Measurements from ENCODE around the gene GRM1. TPM values are rescaled to one million over a fixed set of nuclear protein-coding genes. Genes with fewer than 3 reads are reported as not detected.

The GRM1 gene
- total RNA-seq, 6 experiments from 2014 or later, result 0.07 TPM; not detected in 5

DNA sequence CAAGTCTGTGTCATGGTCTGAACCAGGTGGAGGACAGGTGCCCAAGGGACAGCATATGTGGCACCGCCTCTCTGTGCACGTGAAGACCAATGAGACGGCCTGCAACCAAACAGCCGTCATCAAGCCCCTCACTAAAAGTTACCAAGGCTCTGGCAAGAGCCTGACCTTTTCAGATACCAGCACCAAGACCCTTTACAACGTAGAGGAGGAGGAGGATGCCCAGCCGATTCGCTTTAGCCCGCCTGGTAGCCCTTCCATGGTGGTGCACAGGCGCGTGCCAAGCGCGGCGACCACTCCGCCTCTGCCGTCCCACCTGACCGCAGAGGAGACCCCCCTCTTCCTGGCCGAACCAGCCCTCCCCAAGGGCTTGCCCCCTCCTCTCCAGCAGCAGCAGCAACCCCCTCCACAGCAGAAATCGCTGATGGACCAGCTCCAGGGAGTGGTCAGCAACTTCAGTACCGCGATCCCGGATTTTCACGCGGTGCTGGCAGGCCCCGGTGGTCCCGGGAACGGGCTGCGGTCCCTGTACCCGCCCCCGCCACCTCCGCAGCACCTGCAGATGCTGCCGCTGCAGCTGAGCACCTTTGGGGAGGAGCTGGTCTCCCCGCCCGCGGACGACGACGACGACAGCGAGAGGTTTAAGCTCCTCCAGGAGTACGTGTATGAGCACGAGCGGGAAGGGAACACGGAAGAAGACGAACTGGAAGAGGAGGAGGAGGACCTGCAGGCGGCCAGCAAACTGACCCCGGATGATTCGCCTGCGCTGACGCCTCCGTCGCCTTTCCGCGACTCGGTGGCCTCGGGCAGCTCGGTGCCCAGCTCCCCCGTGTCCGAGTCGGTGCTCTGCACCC, 405.2 kb downstream of the GRM1 start:
- intact Hi-C loops (cut with DNase I), result no loop called here
- DNase-seq, result no peak
- WGBS (ENCODE audit: insufficient coverage, low coverage, low lambda C conversion rate, missing lambda C conversion rate), result 16% methylated on average over 29 of the region's 59 CpGs

GRCh38 chr6:146434732-146435390, 406.0 kb downstream of the GRM1 start:
- H3K9me3 ChIP-seq, result no peaks in the 10 kb centered on the region
- intact Hi-C loops (cut with DNase I), result no loop called here
- DNase-seq (no peak), ATAC-seq (no peak)
- H3K4me1 ChIP-seq, result no peaks in the 10 kb centered on the region
- H3K27me3 ChIP-seq, result no peaks in the 10 kb centered on the region
- no peaks in the 10 kb centered on the region for H3K36me3 ChIP-seq
- 40% methylated on average over 11 of the region's 15 CpGs for WGBS (ENCODE audit: insufficient coverage, low coverage, low lambda C conversion rate, missing lambda C conversion rate)
- TF ChIP-seq, protein P1, sequence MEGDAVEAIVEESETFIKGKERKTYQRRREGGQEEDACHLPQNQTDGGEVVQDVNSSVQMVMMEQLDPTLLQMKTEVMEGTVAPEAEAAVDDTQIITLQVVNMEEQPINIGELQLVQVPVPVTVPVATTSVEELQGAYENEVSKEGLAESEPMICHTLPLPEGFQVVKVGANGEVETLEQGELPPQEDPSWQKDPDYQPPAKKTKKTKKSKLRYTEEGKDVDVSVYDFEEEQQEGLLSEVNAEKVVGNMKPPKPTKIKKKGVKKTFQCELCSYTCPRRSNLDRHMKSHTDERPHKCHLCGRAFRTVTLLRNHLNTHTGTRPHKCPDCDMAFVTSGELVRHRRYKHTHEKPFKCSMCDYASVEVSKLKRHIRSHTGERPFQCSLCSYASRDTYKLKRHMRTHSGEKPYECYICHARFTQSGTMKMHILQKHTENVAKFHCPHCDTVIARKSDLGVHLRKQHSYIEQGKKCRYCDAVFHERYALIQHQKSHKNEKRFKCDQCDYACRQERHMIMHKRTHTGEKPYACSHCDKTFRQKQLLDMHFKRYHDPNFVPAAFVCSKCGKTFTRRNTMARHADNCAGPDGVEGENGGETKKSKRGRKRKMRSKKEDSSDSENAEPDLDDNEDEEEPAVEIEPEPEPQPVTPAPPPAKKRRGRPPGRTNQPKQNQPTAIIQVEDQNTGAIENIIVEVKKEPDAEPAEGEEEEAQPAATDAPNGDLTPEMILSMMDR (IDR thresholded peaks at IDR 0.05), result no peak
- TF ChIP-seq POLR2A (IDR thresholded peaks at IDR 0.05), result no peak
- no peak overlapping the region for H3K27ac ChIP-seq
- H3K4me3 ChIP-seq, result peak overlapping the region in 1 of 3 donors; percentile 24

More for the DNA sequence above, 405.2 kb downstream of the GRM1 start:
- no peaks in the 10 kb centered on the region for H3K27me3 ChIP-seq
- peak; percentile 23 to 43 (median 39) for ATAC-seq
- TF ChIP-seq POLR2A (IDR thresholded peaks at IDR 0.05), result no peak
- TF ChIP-seq, protein P1 (IDR thresholded peaks at IDR 0.05), result no peak
- no peaks in the 10 kb centered on the region for H3K4me1 ChIP-seq
- no peaks in the 10 kb centered on the region for H3K36me3 ChIP-seq
- peak overlapping the region in 1 of 3 donors; percentile 24 for H3K4me3 ChIP-seq
- no peak overlapping the region for H3K27ac ChIP-seq
- H3K9me3 ChIP-seq, result no peaks in the 10 kb centered on the region

DNA sequence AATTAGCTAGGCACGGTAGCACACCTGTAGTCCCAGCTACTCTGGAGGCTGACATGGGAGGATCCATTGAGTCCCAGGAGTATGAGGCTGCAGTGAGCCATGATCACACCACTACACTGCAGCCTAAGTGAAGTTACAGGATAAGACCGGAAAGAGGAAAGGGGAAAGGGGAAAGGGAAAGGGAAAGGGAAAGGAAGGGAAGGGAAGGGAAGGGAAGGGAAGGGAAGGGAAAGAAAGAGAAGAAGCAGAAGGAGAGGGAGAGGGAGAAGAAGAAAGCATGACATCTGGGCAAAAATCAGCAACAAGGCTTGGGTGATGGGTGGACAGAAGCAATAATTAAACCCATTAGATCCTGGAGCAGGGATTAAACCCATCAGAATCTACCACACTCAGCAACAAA, 413.0 kb downstream of the GRM1 start:
- intact Hi-C loops (cut with DNase I), result no loop called here
- ATAC-seq (no peak), DNase-seq (no peak)
- Histone ChIP-seq H3K36me3 (no peaks in the 10 kb centered on the region), H3K27me3 (no peaks in the 10 kb centered on the region), H3K9me3 (no peaks in the 10 kb centered on the region), H3K4me1 (no peaks in the 10 kb centered on the region), H3K27ac (no peak overlapping the region), H3K4me3 (no peak overlapping the region)
- TF ChIP-seq POLR2A (IDR thresholded peaks at IDR 0.05), result no peak
- TF ChIP-seq, protein P1 (IDR thresholded peaks at IDR 0.05), result no peak
- 63% methylated on average over 2 of the region's 2 CpGs for WGBS (ENCODE audit: insufficient coverage, low coverage, low lambda C conversion rate, missing lambda C conversion rate)

DNA sequence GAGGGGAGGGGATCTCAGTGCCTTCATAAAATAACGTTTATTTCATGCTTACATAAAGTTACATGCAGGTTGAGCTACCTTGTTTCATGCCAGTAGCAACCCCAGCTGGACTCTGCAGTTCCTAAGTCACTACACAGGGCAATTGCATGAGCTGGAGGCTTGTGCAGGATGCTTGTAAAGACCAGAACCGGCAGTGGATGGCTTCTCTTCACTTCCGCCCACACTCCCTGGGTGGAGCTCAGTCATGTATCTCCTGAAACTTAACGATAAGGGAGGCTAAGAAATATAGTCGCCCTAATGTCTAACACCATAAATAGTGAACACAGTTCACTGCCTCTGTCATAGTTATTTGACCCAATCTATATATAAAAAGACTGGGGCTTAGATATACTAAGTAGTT, 415.3 kb downstream of the GRM1 start:
- intact Hi-C loops (cut with DNase I), result no loop called here
- Histone ChIP-seq H3K27me3 (no peaks in the 10 kb centered on the region), H3K36me3 (no peaks in the 10 kb centered on the region), H3K4me3 (no peak overlapping the region), H3K9me3 (no peaks in the 10 kb centered on the region), H3K27ac (no peak overlapping the region), H3K4me1 (no peaks in the 10 kb centered on the region)
- WGBS (ENCODE audit: insufficient coverage, low coverage, low lambda C conversion rate, missing lambda C conversion rate), result 36% methylated on average over 5 of the region's 5 CpGs
- no peak for ATAC-seq
- TF ChIP-seq, protein P1 (IDR thresholded peaks at IDR 0.05), result no peak
- TF ChIP-seq POLR2A (IDR thresholded peaks at IDR 0.05), result no peak
- DNase-seq, result no peak
